GM21723 (cell line): ENCODE data around the gene UTP11.
A peak's percentile ranks its signal among the peaks of the same experiment; 100 is the strongest.

Experiments used
- ATAC-seq: cut with Tn5 transposase; IDR thresholded peaks from one replicate; pipeline ENCODE4 v1.9.1; 2021; ENCODE audit warnings: mild to moderate bottlenecking, moderate library complexity; ENCODE audit not compliant: unreplicated experiment

UTP11 gene

GRCh38 chr1:38045401-38046332 lies 33.1 kb downstream of the UTP11 start:
- no peak for ATAC-seq

- ATAC-seq: peak; percentile 17
These were observed 33.9 kb downstream of the UTP11 start, which contains the start of gene POU3F1 for GRCh38 chr1:38046333-38046883. Gene POU3F1, minus strand, starts transcription at chr1:38046793. Its CDS starts 50 bp downstream, at chr1:38046743.

GRCh38 chr1:38046884-38047602 lies 34.5 kb downstream of the UTP11 start:
- peak; percentile 54 for ATAC-seq

- no peak for ATAC-seq
These were observed 35.1 kb downstream of the UTP11 start for GRCh38 chr1:38047603-38048141.

GRCh38 chr1:38050397-38051078 lies 38.0 kb downstream of the UTP11 start:
- no peak for ATAC-seq

GRCh38 chr1:38051079-38051543 lies 38.6 kb downstream of the UTP11 start:
- no peak for ATAC-seq

GRCh38 chr1:38052750-38053415 lies 40.3 kb downstream of the UTP11 start:
- ATAC-seq: no peak

GRCh38 chr1:38053416-38054091 lies 41.0 kb downstream of the UTP11 start:
- ATAC-seq: no peak

- no peak for ATAC-seq
These were observed 42.9 kb downstream of the UTP11 start for GRCh38 chr1:38055398-38055797.

GRCh38 chr1:38055965-38056364 lies 43.4 kb downstream of the UTP11 start:
- ATAC-seq: no peak

- no peak for ATAC-seq
These were observed 47.2 kb downstream of the UTP11 start for GRCh38 chr1:38059635-38060250.

GRCh38 chr1:38060498-38060897 lies 48.0 kb downstream of the UTP11 start:
- no peak for ATAC-seq

GRCh38 chr1:38061290-38061689 lies 48.8 kb downstream of the UTP11 start:
- ATAC-seq: no peak

- ATAC-seq: peak; percentile 75
These were observed 49.4 kb downstream of the UTP11 start for GRCh38 chr1:38061883-38062328.

GRCh38 chr1:38062361-38063288 lies 50.1 kb downstream of the UTP11 start:
- ATAC-seq: no peak

GRCh38 chr1:38063616-38064015 lies 51.1 kb downstream of the UTP11 start:
- ATAC-seq: no peak

GRCh38 chr1:38064197-38064903 lies 51.8 kb downstream of the UTP11 start:
- no peak for ATAC-seq
